ENCODE measurements around the gene TBC1D16. TPM values are rescaled to one million over a fixed set of nuclear protein-coding genes. Genes with fewer than 3 reads are reported as not detected.

TBC1D16 gene
- total RNA-seq, 1 experiment from 2014 or later, result 1,023 TPM

GRCh38 chr17:80031691-80032430, 3.8 kb downstream of the TBC1D16 start:
- no peak for DNase-seq (ENCODE audit: low read depth, low spot score)
- in situ Hi-C loops (cut with HindIII; ENCODE audit: low pct_unique_long_range_greater_than_20kb, low sequenced_read_pairs), result no loop called here

- DNase-seq (ENCODE audit: low read depth, low spot score), result no peak
- in situ Hi-C loops (cut with HindIII; ENCODE audit: low pct_unique_long_range_greater_than_20kb, low sequenced_read_pairs), result no loop called here
Observed at GRCh38 chr17:80030730-80031410, 4.8 kb downstream of the TBC1D16 start.

DNA sequence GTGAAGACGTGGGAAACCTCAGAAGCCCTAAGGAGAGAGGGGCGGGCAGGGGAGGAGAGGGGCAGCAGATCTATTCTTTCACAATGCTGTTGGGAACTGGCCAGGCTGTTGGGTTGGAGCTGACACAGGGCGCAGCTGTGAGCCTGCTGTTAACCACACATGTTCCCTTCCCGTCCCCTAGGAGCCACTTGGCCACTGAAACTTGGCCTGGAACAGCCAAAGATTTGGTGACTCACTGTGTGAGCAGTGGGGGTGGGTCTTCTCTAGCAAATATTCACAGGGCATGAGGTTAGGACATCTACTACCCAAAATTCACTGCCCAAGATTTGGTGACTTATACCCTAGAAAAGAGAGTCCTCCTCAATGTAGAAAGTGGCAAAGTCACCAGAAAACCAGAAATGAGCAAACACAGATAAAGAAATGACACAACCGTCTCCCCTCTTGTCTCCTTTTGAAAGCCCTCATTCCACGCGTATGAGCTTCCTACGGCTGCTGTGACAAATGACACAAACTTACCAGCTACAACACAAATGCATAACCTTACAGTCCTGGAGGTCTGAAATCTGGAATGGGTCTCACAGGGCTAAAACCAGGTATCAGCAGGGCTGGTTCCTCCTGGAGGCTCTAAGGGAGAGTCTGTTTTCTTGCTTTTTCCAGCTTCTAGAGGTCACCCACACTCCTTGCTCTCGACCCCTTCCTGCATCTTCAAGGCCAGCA, 6.3 kb downstream of the TBC1D16 start:
- DNase-seq (ENCODE audit: low read depth, low spot score), result no peak

DNA sequence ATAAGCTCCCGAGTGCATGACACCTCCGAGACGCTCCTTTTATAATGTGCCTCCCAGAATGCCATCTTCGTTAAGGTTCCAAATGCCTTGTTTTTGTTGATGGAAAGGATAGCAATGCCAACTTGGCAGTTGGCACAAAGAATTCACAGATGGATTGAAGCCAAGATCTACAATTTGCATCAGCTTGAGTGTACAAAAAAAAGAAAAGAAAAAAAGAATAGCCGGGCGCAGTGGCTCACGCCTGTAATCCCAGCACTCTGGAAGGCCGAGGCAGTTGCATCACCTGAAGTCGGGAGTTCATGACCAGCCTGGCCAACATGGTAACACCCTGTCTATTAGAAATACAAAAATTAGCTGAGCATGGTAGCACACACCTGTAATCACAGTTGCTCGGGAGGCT, 7.6 kb downstream of the TBC1D16 start:
- DNase-seq (ENCODE audit: low read depth, low spot score), result no peak
- in situ Hi-C loops (cut with HindIII; ENCODE audit: low pct_unique_long_range_greater_than_20kb, low sequenced_read_pairs), result no loop called here

More for the DNA sequence above, 6.3 kb downstream of the TBC1D16 start:
- in situ Hi-C loops (cut with HindIII; ENCODE audit: low pct_unique_long_range_greater_than_20kb, low sequenced_read_pairs), result no loop called here

- DNase-seq (ENCODE audit: low read depth, low spot score), result no peak
- in situ Hi-C loops (cut with HindIII; ENCODE audit: low pct_unique_long_range_greater_than_20kb, low sequenced_read_pairs), result no loop called here
Observed at GRCh38 chr17:80027043-80027435, 8.6 kb downstream of the TBC1D16 start.

DNA sequence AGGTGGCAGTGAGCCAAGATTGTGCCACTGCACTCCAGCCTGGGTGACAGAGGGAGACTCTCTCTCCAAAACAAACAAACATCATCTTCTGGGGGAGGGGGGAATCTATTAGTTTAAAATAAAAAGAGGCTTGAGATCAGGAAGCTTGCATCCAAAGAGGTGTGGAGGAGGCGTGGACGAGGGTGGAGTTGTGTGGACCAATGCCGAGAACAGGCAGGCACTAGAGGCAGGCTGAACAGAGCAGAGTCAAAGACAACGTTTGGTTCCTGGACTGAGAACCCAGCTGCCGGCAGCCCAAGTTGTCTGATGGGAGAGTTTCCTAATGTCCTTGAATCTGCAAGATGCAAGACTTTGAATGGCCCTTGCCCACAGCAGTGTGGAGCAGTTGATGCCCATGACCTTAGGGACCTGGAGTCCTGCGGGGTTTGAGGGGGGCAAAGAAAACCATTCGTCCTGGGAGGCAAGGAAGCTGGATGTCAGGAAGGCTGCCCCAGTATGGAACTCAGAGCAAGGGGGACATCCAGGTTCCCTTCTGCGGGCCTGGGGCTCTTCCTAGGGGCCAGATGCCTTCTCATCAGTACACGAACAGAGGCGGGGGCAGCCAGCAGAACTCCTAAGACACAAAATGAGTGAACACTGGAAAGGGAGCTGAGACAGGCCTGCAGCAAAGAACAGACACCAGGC, 9.2 kb downstream of the TBC1D16 start:
- DNase-seq (ENCODE audit: low read depth, low spot score), result no peak
- in situ Hi-C loops (cut with HindIII; ENCODE audit: low pct_unique_long_range_greater_than_20kb, low sequenced_read_pairs), result no loop called here

DNA sequence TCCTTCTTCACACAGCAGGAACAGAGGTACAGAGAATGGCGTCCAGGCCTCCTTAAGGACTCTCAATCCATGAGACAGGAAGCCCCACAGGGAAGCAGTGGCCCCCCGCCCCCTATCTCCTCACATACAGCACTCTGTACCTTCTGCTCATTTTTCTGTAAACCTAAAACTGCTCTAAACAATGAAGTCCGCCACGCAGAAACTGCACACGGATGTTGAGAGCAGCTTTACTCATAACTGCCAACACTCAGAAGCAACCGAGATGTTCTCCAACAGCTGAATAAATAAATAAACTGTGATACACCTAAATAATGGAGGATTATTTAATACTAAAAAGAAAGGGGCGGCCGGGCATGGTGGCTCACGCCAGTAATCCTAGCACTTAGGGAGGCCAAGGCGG, 9.9 kb downstream of the TBC1D16 start:
- in situ Hi-C loops (cut with HindIII; ENCODE audit: low pct_unique_long_range_greater_than_20kb, low sequenced_read_pairs), result no loop called here
- DNase-seq (ENCODE audit: low read depth, low spot score), result no peak

GRCh38 chr17:80025140-80025539, 10.5 kb downstream of the TBC1D16 start:
- no peak for DNase-seq (ENCODE audit: low read depth, low spot score)
- in situ Hi-C loops (cut with HindIII; ENCODE audit: low pct_unique_long_range_greater_than_20kb, low sequenced_read_pairs), result no loop called here

GRCh38 chr17:80024206-80024972, 11.3 kb downstream of the TBC1D16 start:
- no peak for DNase-seq (ENCODE audit: low read depth, low spot score)
- in situ Hi-C loops (cut with HindIII; ENCODE audit: low pct_unique_long_range_greater_than_20kb, low sequenced_read_pairs), result no loop called here

- in situ Hi-C loops (cut with HindIII; ENCODE audit: low pct_unique_long_range_greater_than_20kb, low sequenced_read_pairs), result no loop called here
- no peak for DNase-seq (ENCODE audit: low read depth, low spot score)
Observed at GRCh38 chr17:80023481-80024205, 12.0 kb downstream of the TBC1D16 start.

DNA sequence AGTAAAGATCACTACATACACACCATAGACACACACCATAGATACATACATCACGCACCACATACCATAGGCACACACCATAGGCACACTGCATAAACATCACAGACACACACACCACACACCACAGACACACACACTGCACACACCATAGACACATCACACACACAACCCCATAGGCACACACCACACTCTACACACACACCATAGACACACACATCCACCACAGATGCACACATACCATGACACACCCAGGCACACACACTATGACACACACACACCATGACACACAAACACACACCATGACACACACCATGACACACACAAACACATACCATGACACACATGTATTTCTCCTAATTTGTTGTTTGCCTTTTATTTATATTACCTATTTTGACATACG, 14.1 kb downstream of the TBC1D16 start:
- DNase-seq (ENCODE audit: low read depth, low spot score), result no peak

GRCh38 chr17:80018917-80019651, 16.6 kb downstream of the TBC1D16 start:
- in situ Hi-C loops (cut with HindIII; ENCODE audit: low pct_unique_long_range_greater_than_20kb, low sequenced_read_pairs), result no loop called here

More for the DNA sequence above, 14.1 kb downstream of the TBC1D16 start:
- in situ Hi-C loops (cut with HindIII; ENCODE audit: low pct_unique_long_range_greater_than_20kb, low sequenced_read_pairs), result no loop called here

DNA sequence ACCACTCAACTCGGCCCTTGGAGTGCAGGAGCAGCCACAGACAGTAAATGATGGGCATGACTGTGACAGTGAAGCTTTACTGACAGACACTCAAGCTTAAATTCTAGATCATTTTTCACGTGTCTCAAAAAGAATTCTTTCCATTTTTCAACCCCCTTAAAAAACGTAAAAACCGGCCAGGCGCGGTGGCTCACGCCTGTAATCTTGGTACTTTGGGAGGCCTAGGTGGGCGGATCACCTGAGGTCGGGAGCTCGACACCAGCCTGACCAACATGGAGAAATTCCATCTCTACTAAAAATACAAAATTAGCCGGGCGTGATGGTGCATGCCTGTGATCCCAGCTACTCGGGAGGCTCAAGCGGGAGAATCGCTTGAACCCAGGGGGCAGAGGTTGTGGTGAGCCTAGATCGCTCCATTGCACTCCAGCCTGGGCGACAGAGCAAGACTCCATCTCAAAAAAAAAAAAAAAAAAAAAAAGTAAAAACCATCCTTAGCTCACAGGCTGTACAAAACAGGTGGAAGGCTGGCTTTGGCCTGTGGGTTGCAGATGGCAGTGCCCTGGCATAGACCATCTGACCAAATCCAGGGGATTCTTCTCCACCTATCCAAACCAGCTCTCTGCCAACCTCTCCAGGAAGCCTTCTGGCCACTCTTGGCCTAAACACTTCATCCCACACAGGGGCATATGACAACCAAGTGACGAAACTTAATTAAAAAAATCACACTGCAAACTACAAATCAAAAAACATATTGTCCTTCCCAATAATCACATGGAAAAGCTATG, 18.3 kb downstream of the TBC1D16 start:
- in situ Hi-C loops (cut with HindIII; ENCODE audit: low pct_unique_long_range_greater_than_20kb, low sequenced_read_pairs), result no loop called here

More at GRCh38 chr17:80018917-80019651, 16.6 kb downstream of the TBC1D16 start:
- DNase-seq (ENCODE audit: low read depth, low spot score), result no peak

GRCh38 chr17:80012765-80013741, 22.6 kb downstream of the TBC1D16 start:
- in situ Hi-C loops (cut with HindIII; ENCODE audit: low pct_unique_long_range_greater_than_20kb, low sequenced_read_pairs), result no loop called here
- DNase-seq (ENCODE audit: low read depth, low spot score), result no peak

More for the DNA sequence above, 18.3 kb downstream of the TBC1D16 start:
- no peak for DNase-seq (ENCODE audit: low read depth, low spot score)

Measured in SK-MEL-5 (cell line).